ENCODE measurements around the gene NXPH1.

DNA sequence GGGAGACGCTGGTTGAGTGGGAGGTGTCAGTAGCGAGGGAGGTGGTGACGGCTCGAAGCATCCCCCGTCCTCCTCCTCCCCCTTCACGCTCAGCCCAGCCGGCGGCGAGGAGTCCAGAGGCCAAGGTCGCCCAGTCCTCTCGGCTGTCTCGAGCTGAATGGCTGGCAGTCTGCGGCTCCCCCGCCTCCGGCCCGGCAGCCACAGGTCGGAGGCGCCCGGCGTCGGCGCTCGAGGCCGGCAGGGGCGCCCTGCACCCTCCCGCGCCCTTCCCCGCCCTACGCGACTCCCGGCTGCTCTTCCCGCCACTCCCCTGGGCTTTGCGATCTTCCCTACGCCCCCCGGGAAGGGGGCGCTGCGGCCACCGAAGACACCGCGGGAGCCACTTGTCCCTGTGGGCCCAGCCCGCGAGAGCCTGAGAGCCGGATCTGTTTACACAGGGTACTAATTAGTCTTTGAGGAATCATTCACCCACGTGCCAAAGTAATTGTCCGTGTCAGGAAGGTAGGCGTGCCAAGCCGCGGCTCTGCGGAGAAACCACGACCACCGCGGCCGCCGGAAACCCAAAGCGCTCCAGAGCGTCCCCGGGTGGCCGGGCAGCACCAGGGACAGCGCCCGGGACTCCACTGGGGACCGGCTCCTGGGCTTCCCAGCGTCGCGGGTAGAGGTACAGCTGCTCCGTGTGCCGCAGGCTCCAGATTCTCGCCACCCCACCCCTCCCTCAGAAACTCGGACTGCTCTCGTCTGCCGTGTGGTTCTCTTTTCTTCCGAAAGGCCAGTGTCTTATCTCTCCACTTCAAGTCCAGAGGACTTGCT, at the start of gene NXPH1:
- TF ChIP-seq EP300 (IDR thresholded peaks at IDR 0.05; ENCODE audit: borderline replicate concordance) (no peak), CREB1 (IDR thresholded peaks at IDR 0.05; ENCODE audit: low read depth) (no peak), FOXM1 (IDR thresholded peaks at IDR 0.05; ENCODE audit: borderline replicate concordance, low read depth) (no peak), CEBPB (IDR thresholded peaks at IDR 0.05) (no peak), TCF12 (IDR thresholded peaks at IDR 0.05; ENCODE audit: low read depth) (no peak), NFIC (IDR thresholded peaks at IDR 0.05) (no peak), TAF1 (IDR thresholded peaks at IDR 0.05; ENCODE audit: low read depth) (no peak), RAD21 (IDR thresholded peaks at IDR 0.05; ENCODE audit: low read depth) (no peak)
- TF ChIP-seq, protein P1, sequence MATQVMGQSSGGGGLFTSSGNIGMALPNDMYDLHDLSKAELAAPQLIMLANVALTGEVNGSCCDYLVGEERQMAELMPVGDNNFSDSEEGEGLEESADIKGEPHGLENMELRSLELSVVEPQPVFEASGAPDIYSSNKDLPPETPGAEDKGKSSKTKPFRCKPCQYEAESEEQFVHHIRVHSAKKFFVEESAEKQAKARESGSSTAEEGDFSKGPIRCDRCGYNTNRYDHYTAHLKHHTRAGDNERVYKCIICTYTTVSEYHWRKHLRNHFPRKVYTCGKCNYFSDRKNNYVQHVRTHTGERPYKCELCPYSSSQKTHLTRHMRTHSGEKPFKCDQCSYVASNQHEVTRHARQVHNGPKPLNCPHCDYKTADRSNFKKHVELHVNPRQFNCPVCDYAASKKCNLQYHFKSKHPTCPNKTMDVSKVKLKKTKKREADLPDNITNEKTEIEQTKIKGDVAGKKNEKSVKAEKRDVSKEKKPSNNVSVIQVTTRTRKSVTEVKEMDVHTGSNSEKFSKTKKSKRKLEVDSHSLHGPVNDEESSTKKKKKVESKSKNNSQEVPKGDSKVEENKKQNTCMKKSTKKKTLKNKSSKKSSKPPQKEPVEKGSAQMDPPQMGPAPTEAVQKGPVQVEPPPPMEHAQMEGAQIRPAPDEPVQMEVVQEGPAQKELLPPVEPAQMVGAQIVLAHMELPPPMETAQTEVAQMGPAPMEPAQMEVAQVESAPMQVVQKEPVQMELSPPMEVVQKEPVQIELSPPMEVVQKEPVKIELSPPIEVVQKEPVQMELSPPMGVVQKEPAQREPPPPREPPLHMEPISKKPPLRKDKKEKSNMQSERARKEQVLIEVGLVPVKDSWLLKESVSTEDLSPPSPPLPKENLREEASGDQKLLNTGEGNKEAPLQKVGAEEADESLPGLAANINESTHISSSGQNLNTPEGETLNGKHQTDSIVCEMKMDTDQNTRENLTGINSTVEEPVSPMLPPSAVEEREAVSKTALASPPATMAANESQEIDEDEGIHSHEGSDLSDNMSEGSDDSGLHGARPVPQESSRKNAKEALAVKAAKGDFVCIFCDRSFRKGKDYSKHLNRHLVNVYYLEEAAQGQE (IDR thresholded peaks at IDR 0.05; ENCODE audit: low read depth): peak; percentile 91
- TF ChIP-seq, protein P2, sequence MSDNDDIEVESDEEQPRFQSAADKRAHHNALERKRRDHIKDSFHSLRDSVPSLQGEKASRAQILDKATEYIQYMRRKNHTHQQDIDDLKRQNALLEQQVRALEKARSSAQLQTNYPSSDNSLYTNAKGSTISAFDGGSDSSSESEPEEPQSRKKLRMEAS (IDR thresholded peaks at IDR 0.05): no peak
